UCSD-AML1 (cell line): ENCODE measurements around the gene FXYD1.
"Not testable (repeated sequence)": the region's sequence is repeated elsewhere in the genome, so short reads cannot be mapped to it uniquely, and the experiment has no call there.

Source experiments
- DNase-seq: peaks from one replicate; lab custom pipeline; 2025; ENCODE audit not compliant: unreplicated experiment; lab: John Stamatoyannopoulos, UW

The FXYD1 gene

DNA sequence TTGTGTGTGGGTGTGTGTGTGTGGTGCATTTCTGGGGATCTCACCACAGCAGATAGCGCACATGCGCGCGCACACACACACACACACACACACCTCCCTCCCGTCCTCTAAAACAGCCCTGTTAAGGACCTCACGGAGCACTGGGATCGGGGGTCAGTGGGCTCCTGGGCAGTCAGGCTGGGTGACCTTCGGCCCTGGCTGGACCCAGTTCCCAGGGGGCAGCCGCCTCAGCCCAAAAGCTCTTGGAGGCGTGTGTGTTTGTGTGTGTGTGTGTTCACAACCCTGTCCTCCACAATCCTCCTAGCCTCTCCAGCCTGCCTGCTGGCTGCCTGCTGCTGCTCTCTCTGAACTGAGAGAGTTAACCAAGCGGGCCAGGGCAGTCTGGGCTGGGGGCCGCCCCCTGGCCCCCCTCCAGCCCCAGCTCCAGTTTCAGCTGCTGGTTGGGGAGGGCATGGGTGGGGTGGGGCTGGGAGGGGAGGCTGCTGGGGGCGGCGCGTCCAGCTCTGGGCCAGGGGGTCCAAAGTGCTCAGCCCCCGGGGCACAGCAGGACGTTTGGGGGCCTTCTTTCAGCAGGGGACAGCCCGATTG lies at the start of gene FXYD1:
TSS of gene FXYD1 (plus strand) at position 520 of the 588 bp plus-strand sequence. CDS start 1,256 bp downstream, outside the sequence.
- DNase-seq = no peak

DNA sequence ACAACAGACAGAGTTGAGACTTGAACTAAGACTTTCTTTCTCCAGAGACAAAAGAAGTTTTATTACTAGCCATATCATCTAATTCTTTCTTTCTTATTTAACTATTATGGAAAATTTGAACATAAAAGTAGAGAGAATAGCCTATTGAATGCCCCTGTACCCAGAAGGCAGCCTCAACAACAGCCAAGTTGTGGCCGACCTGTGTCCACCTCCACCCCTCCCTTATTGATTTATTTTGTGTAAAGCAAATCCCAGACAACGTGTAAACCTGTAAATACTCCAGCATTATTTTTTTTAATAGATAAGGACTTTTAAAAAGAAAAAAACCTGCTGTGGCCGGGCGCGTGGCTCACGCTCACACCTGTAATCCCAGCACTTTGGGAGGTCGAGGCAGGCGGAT lies 49.1 kb upstream of the FXYD1 start:
- DNase-seq = no peak

DNA sequence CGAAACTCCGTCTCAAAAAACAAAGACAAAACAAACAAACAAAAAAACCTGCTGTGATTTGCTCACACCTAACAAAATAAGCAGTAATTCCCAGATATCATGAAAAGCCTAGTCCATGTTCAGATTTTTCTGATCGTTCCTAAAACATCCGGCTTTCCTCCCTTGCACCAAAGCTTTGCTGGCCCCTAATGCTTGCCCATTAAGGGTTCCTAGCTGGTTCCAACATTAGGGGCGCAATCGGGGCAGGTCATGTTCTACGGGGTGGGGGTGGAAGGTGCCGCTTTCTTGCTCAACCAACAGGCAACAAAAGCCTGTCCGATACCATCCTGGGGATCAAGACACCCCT lies 48.5 kb upstream of the FXYD1 start:
- DNase-seq = no peak

DNA sequence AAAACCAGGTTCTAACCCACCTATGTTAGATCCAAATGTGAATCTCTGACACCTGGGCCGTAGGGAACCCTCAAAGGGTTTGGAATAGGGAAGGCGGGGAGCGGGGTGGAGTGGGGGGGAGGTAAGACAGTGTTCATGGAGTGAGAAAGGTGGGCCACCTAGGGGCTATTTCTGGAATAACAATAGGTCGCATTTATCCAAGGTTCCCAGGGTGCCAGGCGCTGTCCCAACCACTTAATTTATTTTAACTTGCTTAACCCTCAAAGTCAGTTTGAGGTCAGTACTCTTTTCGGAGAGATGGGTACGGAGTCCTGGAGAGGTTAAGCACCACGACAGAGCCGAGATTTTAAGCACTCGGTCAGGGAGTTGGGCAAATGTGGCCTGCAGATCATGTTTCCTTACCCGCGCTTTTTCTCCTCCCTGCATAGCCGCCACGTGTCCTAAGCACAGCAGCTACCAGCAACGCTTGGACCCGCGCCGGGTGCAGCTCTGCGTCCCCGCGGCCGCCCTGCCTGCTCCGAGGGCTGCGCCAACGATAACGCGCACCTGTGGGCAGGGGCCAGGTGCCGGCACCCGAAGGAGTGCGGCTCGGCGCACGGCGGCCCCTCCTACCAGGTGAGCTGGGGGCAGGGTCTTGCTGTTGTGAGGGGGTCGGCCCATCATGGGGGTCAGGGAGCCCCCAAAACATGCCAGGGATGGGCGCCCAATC lies 48.0 kb upstream of the FXYD1 start:
- peak; percentile 21 for DNase-seq

DNA sequence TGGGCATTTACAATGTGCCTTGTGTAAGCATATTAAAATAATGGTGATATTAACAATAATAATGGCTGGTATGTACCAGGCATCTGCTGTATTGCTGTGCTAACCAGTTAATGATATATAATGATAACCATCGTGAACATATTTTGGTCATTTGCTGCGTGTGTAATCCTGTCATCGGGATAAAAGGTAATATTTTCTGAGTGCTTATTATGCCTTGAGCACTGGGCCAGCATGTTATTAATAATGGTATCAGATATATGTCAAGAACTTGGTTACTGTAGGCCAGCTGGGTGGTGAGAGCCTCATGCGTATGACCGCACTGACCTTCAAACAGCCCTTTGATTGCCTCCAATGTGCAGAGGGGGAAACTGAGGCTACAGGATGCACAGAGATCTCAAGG lies 45.2 kb upstream of the FXYD1 start:
- DNase-seq = no peak

DNA sequence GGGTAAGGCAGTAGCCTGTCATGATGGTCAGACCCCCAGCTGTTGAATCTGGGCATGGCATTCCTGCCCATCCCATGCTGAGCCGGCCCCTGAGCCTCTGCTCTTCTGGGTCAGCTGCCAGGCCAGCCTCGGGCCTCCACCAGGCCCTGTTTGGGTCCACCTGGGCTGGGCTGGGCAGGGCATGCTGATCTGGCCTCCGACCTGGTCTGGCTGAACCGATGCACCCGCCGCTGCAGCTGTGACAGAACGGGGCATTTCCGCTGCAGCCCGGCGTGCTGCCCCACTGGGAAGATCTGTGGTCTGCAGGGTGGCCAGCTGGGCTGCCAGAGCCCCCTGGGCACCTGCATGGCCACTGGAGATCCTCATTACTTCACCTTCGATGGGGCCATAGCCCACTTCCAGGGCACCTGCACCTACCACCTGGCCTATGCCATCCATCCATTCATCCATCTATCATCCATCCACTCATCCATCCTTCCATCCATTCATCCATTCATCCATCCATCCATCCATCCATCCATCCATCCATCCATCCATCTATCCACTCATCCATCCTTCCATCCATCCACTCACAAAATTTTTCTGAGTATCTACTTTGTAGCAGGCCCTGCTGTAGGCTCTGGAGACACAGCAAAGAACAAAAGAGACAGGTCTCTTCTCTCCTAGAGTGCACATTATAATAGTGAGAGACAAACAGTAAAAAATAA lies 44.5 kb upstream of the FXYD1 start:
- no peak for DNase-seq

DNA sequence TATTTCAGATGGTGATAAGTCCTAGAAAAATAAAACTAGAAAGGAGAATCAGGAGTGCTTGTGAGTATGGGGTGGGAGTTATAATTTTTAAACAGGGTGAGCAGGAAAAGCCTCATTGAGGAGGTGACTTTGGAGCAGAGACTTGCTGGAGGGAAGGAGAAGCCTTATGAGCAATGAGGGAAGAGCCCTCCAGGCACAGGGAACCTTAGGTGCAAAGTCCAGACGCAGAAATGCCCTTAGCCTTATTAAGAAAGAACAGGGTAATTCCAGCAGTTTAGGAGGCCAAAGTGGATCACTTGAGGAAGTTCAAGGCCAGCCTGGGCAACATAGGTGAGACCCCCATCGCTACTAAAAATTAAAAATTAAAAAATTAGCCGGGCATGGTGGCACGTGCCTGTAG lies 44.0 kb upstream of the FXYD1 start:
- DNase-seq = no peak

DNA sequence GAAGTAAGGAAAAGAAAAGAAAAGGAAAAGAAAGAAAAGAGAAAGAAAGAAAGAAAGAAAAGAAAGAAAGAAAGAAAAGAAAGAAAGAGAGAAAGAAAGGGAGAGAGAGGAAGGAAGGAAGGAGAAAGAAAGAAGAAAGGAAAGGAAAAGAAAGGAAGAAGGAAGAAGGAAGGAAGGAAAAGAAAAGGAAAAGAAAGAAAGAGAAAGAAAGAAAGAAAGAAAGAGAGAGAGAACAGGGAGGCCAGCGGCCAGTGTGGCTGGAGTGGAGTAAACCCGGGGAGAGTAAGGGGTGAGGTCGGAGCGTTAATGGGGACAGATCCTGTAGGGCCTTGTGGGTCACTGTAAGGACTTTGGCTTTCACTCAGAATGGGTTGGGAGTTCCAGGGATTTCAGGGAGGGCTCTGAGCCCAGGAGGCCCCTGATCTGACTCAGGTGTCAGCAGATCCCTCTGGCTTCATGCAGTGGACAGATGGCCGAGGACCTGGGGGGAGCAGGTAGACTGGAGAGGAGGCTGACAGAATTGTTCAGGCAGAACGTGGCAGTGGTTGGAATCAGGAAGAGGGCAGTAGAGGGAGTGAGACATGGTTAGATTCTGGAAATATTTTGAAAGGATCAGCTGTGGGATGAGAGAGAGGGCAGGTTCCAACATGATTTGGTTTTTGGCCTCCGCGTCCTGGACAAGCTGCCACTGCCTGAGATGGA lies 42.8 kb upstream of the FXYD1 start:
- DNase-seq = no peak

DNA sequence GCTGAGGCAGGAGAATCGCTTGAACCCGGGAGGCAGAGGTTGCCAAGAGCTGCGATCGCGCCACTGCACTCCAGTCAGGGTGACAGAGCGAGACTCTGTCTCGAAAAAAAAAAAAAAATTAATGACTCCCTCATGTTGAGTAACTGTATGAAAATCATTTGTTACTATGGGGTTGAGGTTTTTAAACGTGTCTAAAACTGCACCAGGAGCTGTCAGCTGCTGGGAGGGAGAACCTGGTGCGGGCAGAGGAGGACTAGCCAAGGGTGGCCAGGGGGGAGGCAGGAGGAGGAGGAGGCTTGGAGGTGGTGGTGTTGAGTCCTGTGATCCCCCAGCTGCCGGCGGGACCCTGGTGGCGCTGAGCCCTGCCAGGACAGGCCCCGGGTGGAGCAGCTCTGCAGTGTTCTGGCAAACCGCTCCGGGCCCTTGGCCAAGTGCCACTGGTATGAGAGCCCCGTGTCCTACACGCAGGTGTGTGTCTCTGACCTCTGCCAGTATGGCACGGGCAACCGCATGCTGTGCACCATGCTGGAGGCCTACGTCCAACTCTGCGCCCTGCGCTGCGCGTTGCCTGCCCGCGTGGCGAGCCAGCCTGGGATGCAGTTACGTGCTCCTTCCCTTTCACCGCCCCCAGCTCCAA lies 40.1 kb upstream of the FXYD1 start:
- DNase-seq = no peak

DNA sequence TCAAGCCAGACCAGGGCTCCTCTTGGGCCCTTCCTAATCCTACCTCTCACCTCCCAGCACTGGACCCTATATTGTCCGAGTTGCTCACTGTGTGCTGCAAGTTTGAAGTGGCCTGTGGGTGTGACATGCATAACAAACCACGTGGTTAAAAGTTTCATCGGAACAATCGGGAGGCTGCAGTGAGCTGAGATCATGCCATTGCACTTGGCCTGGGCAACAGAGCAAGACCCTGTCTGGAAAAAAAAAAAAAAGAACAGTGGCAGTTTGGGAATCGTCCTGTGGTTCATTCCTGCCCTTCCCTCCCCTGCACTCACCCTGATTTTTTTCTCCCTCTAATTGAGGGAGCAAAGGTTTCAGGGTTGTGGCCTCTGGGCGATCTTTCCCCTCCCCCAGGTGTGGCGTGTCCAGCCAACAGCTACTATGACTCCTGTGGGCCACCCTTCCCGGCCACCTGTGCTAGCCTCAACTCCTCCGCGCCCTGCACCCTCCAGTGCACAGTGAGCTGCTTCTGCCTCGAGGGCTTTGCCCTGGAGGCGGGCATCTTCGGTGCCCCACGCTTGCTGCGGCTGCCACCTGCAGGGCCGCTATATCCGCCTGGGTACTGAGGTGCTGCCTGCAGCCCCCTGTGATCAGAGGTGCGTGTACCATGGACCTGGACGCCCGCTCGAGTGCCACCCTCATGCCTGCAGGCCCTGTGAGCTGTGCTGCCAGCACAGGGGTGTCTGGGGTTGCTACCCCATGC lies 39.3 kb upstream of the FXYD1 start:
- DNase-seq = no peak

DNA sequence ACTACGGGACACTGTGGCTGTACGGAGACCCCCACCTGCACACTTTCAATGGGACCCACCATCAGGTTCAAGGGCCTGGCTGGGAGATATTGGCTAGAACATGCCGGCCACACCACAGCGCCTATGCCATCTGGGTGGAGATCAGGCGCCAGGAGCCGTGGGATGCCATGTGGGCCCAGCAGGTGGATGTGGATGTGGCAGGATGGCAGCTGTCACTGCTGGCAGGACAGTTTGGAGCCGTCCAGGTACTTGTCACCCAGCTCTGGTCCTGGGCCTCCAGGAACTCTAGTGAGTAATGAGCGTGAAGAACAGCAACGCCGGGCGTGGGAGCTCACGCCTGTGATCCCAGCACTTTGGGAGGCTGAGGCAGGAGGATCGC lies 38.7 kb upstream of the FXYD1 start:
- DNase-seq = no peak

DNA sequence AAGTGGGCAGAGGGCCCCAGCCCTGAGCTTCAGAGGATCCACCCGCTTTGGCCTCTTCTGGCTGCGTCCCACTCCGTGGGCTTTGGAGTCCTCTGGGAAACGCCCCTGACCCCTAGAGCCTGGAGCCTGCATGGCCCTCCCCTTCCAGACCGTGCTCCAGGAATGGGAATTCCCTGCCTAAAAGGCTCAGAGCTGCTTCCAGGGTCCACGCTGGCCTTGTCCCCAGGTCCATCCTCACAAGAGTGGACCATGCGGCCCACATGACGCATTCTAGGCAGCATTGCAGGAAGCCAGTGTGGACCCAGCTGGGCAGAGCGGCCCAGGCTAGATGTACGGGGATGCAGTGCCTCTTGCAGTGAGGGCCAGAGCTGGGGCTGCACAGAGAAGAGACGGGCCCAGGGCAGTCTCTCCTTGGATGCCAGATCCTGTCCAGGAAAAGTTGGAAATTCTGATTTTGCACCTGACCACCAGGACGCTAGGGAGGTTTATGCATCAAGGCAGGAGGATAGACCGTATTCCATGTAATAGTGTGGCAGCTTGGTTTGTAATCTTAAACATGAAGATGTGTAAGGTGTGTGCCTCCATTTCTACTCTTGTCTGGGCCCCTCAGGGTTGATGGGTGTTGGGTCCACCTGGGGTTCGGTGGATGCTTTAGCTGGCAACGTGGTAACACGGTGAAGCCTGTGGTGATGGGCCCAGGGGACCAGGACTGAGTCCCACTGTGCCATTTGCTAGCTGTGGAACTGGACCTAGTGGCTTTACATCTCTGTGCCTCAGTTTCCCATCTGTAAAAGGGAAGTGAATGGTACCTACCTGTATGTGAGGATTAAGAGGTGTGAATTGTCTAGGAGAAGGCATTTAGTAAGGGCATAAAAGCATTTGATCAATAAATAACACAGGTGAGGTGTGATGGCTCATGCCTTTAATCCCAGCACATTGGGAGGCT lies 37.8 kb upstream of the FXYD1 start:
- no peak for DNase-seq

DNA sequence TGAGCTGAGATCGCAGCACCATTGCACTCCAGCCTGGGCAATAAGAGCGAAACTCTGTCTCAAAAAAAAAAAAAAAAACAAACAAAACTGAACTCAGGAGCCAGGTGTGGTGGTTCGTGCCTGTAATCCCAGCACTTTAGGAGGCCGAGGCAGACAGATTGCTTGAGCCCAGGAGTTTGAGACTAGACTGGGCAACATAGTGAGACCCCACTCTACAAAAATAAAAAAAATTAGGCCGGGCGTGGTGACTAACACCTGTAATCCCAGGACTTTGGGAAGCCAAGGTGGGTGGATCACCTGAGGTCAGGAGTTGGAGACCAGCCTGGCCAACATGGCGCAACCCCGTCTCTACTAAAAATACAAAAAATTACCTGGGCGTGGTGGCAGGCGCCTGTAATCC lies 36.7 kb upstream of the FXYD1 start:
- DNase-seq = not testable (repeated sequence)

DNA sequence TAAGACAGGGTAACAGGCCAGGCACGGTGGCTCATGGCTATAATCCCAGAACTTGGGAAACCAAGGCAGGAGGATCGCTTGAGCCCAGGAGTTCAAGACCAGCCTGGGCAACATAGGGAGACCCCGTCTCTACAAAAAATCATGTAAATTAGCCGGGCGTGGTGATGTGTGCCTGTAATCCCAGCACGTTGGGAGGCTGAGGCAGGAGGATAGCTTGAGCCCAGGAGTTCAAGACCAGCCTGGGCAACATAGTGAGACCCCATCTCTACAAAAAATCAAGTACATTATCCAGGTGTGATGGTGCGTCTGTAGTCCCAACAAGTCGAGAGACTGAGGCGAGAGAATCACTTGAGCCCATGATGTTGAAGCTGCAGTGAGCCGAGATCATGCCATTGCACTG lies 35.0 kb upstream of the FXYD1 start:
- not testable (repeated sequence) for DNase-seq

DNA sequence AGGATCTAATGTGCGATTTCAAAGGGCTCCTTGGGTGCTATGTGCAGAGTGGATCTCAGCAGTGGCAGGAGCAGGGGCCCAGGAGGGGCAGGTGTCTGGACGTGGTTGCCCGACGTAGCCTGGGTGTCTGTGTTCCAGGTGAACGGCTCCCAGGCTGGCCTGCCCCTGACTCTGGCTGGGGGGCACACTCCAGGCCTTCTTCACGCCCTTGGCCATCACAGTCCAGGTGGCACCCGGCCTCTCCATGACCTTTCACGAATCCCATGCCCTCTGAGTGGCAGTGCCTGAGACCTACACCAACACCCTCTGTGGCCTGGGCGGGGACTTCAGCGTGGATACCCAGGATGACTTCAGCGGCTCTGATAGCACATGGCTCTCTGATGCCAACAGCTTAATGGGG lies 34.3 kb upstream of the FXYD1 start:
- DNase-seq = no peak

DNA sequence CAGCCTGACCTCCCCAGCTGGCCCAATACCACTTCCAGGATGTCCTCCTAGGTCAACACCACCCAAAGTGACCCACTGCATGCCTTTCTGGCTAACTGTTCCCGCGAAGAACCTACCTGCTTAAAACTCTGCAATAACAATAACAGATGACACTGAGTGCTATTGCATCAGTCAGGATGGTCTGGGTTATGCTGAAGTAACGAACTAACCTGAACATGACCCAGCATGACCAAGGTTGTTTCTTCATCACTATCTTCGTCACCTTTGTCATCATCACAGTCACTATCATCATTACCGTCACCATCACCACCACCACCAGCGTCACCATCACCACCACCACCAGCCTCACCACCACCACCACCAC lies 33.6 kb upstream of the FXYD1 start:
- DNase-seq = no peak

DNA sequence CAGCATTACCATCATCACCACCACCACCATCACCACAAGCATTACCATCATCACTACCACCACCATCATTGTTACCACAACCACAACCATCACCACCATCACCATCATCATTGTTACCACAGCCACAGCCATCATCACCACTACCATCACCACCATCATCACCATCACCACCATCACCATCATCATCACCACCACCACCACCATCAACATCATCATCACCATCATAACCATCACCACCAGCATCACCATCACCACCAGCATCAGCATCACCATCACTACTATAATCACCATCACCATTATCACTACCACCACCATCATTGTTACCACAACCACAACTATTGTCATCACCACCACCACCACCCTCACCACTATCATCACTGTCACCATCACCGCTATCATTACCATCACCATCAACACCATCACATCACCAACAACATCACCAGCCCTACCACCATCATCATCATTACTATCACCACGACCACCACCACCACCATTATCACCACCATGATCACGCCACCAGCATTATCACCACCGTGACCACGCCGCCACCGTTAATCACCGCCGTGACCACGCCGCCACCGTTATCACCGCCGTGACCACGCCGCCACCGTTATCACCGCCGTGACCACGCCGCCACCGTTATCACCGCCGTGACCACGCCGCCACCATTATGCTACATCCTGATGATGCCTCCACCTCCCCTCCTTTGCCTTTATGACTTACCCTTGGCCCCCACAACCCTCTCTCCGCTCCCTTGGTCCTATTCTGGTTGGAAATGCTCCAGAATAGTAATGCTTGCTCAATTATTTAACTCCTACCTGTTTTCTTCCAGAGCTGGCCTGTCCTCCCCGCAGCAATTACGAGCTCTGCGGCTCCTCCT lies 33.0 kb upstream of the FXYD1 start:
- no peak for DNase-seq

DNA sequence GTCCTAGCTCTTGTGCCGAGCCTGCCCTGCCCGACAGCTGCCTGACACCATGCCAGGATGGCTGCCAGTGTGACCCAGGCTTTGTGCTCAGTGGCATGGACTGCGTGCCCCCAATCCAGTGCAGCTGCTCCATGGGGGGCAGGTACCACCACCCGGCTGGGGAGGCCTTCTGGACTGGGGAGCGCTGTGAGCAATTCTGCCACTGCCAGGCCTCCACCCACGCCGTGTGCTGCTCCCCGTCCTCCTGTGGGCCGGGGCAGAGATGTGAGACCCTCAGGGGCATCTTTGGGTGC lies 32.4 kb upstream of the FXYD1 start:
- DNase-seq = no peak
